ENCODE results near the gene NYAP2. TPM values are rescaled to one million over a fixed set of nuclear protein-coding genes. Genes with fewer than 3 reads are reported as not detected.

The NYAP2 gene
- total RNA-seq, 2 experiments from 2014 or later: not detected

- POLR2A ChIA-PET: no interaction called here
- Mint-ChIP-seq H3K27ac (no peak overlapping the region), H3K4me1 (peaks cover 1% of the 10 kb centered on the region), H3K4me3 (no peak overlapping the region), H3K27me3 (peaks cover 23% of the 10 kb centered on the region), H3K9me3 (no peaks in the 10 kb centered on the region), H3K36me3 (ENCODE audit: low read depth) (no peaks in the 10 kb centered on the region)
- CTCF ChIA-PET: no interaction called here
- no peak for DNase-seq
Measured at GRCh38 chr2:225636558-225636957, 237.0 kb downstream of the NYAP2 start.

GRCh38 chr2:225637259-225637658 is 237.7 kb downstream of the NYAP2 start:
- Mint-ChIP-seq H3K4me3 (no peak overlapping the region), H3K4me1 (no peaks in the 10 kb centered on the region), H3K27ac (no peak overlapping the region), H3K9me3 (no peaks in the 10 kb centered on the region), H3K36me3 (ENCODE audit: low read depth) (no peaks in the 10 kb centered on the region), H3K27me3 (peaks cover 21% of the 10 kb centered on the region)
- CTCF ChIA-PET: no interaction called here
- POLR2A ChIA-PET: no interaction called here
- DNase-seq: no peak

- DNase-seq: no peak
- Mint-ChIP-seq H3K4me1 (no peaks in the 10 kb centered on the region), H3K27ac (no peak overlapping the region), H3K27me3 (peaks cover 16% of the 10 kb centered on the region), H3K4me3 (no peak overlapping the region), H3K9me3 (no peaks in the 10 kb centered on the region), H3K36me3 (ENCODE audit: low read depth) (no peaks in the 10 kb centered on the region)
- ChIA-PET POLR2A (no interaction called here), CTCF (no interaction called here)
Measured at GRCh38 chr2:225640550-225640949, 241.0 kb downstream of the NYAP2 start.

- ChIA-PET CTCF (interaction anchor here (1.3 kb wide), 1 partner anchor 11 kb away, joined by 3 read pairs; no protein-coding TSS in a partner anchor), POLR2A (no interaction called here)
- Mint-ChIP-seq H3K9me3 (no peaks in the 10 kb centered on the region), H3K27ac (no peak overlapping the region), H3K4me3 (no peak overlapping the region), H3K36me3 (ENCODE audit: low read depth) (no peaks in the 10 kb centered on the region), H3K4me1 (no peaks in the 10 kb centered on the region), H3K27me3 (peaks cover 3% of the 10 kb centered on the region)
- DNase-seq: no peak
Measured at GRCh38 chr2:225649274-225649673, 249.8 kb downstream of the NYAP2 start.

- no peaks in the 10 kb centered on the region for H3K9me3 Mint-ChIP-seq
- H3K36me3 Mint-ChIP-seq (ENCODE audit: low read depth): no peaks in the 10 kb centered on the region
- no peak overlapping the region for H3K4me3 Mint-ChIP-seq
- ChIA-PET POLR2A (no interaction called here), CTCF (no interaction called here)
- H3K27me3 Mint-ChIP-seq: peaks cover 6% of the 10 kb centered on the region
- no peak overlapping the region for H3K27ac Mint-ChIP-seq
- DNase-seq: no peak
- H3K4me1 Mint-ChIP-seq: no peaks in the 10 kb centered on the region
Measured at GRCh38 chr2:225650041-225650440, 250.5 kb downstream of the NYAP2 start.

- Mint-ChIP-seq H3K27me3 (peaks cover 11% of the 10 kb centered on the region), H3K9me3 (no peaks in the 10 kb centered on the region), H3K36me3 (ENCODE audit: low read depth) (no peaks in the 10 kb centered on the region), H3K4me1 (no peaks in the 10 kb centered on the region), H3K27ac (no peak overlapping the region), H3K4me3 (no peak overlapping the region)
- ChIA-PET POLR2A (no interaction called here), CTCF (interaction anchor here (0.6 to 1.1 kb wide), 2 partner anchors 12 to 376 kb away, joined by 3 read pairs; no protein-coding TSS in a partner anchor)
- peak; percentile 83 for DNase-seq
Measured at GRCh38 chr2:225660262-225661131, 261.0 kb downstream of the NYAP2 start.

GRCh38 chr2:225662101-225662500 is 262.6 kb downstream of the NYAP2 start:
- ChIA-PET POLR2A (no interaction called here), CTCF (no interaction called here)
- H3K4me3 Mint-ChIP-seq: no peak overlapping the region
- no peaks in the 10 kb centered on the region for H3K9me3 Mint-ChIP-seq
- DNase-seq: no peak
- no peaks in the 10 kb centered on the region for H3K36me3 Mint-ChIP-seq (ENCODE audit: low read depth)
- peaks cover 10% of the 10 kb centered on the region for H3K27me3 Mint-ChIP-seq
- H3K27ac Mint-ChIP-seq: no peak overlapping the region
- H3K4me1 Mint-ChIP-seq: no peaks in the 10 kb centered on the region

GRCh38 chr2:225667445-225667844 is 267.9 kb downstream of the NYAP2 start:
- CTCF ChIA-PET: no interaction called here
- H3K4me3 Mint-ChIP-seq: no peak overlapping the region
- no peaks in the 10 kb centered on the region for H3K4me1 Mint-ChIP-seq
- no peak overlapping the region for H3K27ac Mint-ChIP-seq
- no peak for DNase-seq
- no peaks in the 10 kb centered on the region for H3K36me3 Mint-ChIP-seq (ENCODE audit: low read depth)
- H3K9me3 Mint-ChIP-seq: no peaks in the 10 kb centered on the region
- POLR2A ChIA-PET: no interaction called here
- peaks cover 8% of the 10 kb centered on the region for H3K27me3 Mint-ChIP-seq

GRCh38 chr2:225668606-225669266 is 269.2 kb downstream of the NYAP2 start:
- Mint-ChIP-seq H3K27me3 (peaks cover 3% of the 10 kb centered on the region), H3K27ac (no peak overlapping the region), H3K9me3 (no peaks in the 10 kb centered on the region), H3K4me1 (no peaks in the 10 kb centered on the region), H3K4me3 (no peak overlapping the region), H3K36me3 (ENCODE audit: low read depth) (no peaks in the 10 kb centered on the region)
- CTCF ChIA-PET: no interaction called here
- POLR2A ChIA-PET: no interaction called here
- peak; percentile 44 for DNase-seq

GRCh38 chr2:225670111-225670974 is 270.8 kb downstream of the NYAP2 start:
- H3K36me3 Mint-ChIP-seq (ENCODE audit: low read depth): no peaks in the 10 kb centered on the region
- ChIA-PET CTCF (no interaction called here), POLR2A (no interaction called here)
- H3K27ac Mint-ChIP-seq: no peak overlapping the region
- H3K9me3 Mint-ChIP-seq: no peaks in the 10 kb centered on the region
- no peaks in the 10 kb centered on the region for H3K4me1 Mint-ChIP-seq
- H3K27me3 Mint-ChIP-seq: peaks cover 3% of the 10 kb centered on the region
- no peak for DNase-seq
- H3K4me3 Mint-ChIP-seq: no peak overlapping the region

GRCh38 chr2:225678792-225679191 is 279.3 kb downstream of the NYAP2 start:
- Mint-ChIP-seq H3K9me3 (no peaks in the 10 kb centered on the region), H3K4me1 (no peaks in the 10 kb centered on the region), H3K27me3 (no peaks in the 10 kb centered on the region), H3K4me3 (no peak overlapping the region), H3K27ac (no peak overlapping the region), H3K36me3 (ENCODE audit: low read depth) (no peaks in the 10 kb centered on the region)
- ChIA-PET POLR2A (no interaction called here), CTCF (interaction anchor here (0.6 kb wide), 1 partner anchor 1973 kb away, joined by 3 read pairs; no protein-coding TSS in a partner anchor)
- DNase-seq: no peak

- H3K36me3 Mint-ChIP-seq (ENCODE audit: low read depth): no peaks in the 10 kb centered on the region
- DNase-seq: no peak
- no peaks in the 10 kb centered on the region for H3K9me3 Mint-ChIP-seq
- H3K27me3 Mint-ChIP-seq: no peaks in the 10 kb centered on the region
- ChIA-PET CTCF (no interaction called here), POLR2A (no interaction called here)
- no peak overlapping the region for H3K4me3 Mint-ChIP-seq
- H3K4me1 Mint-ChIP-seq: no peaks in the 10 kb centered on the region
- no peak overlapping the region for H3K27ac Mint-ChIP-seq
Measured at GRCh38 chr2:225683258-225683657, 283.7 kb downstream of the NYAP2 start.

GRCh38 chr2:225690153-225690552 is 290.6 kb downstream of the NYAP2 start:
- no peaks in the 10 kb centered on the region for H3K36me3 Mint-ChIP-seq (ENCODE audit: low read depth)
- no peak for DNase-seq
- no peak overlapping the region for H3K4me3 Mint-ChIP-seq
- H3K4me1 Mint-ChIP-seq: no peaks in the 10 kb centered on the region
- H3K27ac Mint-ChIP-seq: no peak overlapping the region
- no peaks in the 10 kb centered on the region for H3K9me3 Mint-ChIP-seq
- H3K27me3 Mint-ChIP-seq: peaks cover 10% of the 10 kb centered on the region
- ChIA-PET POLR2A (no interaction called here), CTCF (no interaction called here)

All from activated CD4-positive, alpha-beta T cell treated with anti-CD3 and anti-CD28 coated beads, Interleukin-2, amount 10 ng/mL, durations not matched to agents 7 days and 5 days (primary cell).